SK-N-SH treated with all-trans-retinoic acid at 6 μM for 48 hours (cell line): ENCODE measurements around the gene WDR18.

Experiments
- ISL1 ChIP-seq: fragments of 250-450 bp; sonication (Bioruptor Pico); IDR thresholded peaks from 2 replicates; pipeline ENCODE4 v2.1.2; 2022; ENCODE audit warnings: mild to moderate bottlenecking, moderate library complexity
- ZFP30 ChIP-seq: fragments of 450-650 bp; formaldehyde crosslinking; IDR thresholded peaks from 2 replicates; pipeline ENCODE4 v1.5.0; 2022; ENCODE audit warnings: mild to moderate bottlenecking, moderate library complexity

GRCh38 chr19:993831-994393, 9.8 kb downstream of the WDR18 start:
- TF ChIP-seq ZFP30 = no peak
- no peak for TF ChIP-seq ISL1 (CRISPR knock-in tag)
